Endothelial cell of umbilical vein (primary cell): ENCODE results near the gene PSMB5. TPM values are rescaled to one million over a fixed set of nuclear protein-coding genes. Genes with fewer than 3 reads are reported as not detected.

Source experiments
- BruUV-seq: library from RNA; stranded (reverse); fragments of 400-500 nt; replicated peaks from 2 replicates; lab custom pipeline; 2021; lab: Mats Ljungman, UMichigan
- CTCF ChIA-PET: fragments of 300-600, 350-600 bp; sonication (Branson Sonifier 250); formaldehyde crosslinking; loops from one replicate; lab custom pipeline; 2021; ENCODE audit warnings: antibody characterized with exemption, inconsistent platforms; lab: Charles Lee
- POLR2A ChIA-PET: fragments of 300-600, 350-600 bp; sonication (Branson Sonifier 250); formaldehyde crosslinking; loops from one replicate; lab custom pipeline; 2021; ENCODE audit warnings: antibody characterized with exemption, inconsistent platforms; lab: Charles Lee
- DNase-seq: peaks from one replicate; pipeline ENCODE4 v3.0.0-alpha.2; 2011; ENCODE audit warnings: low read depth, low spot score
- FAIRE-seq: peaks from 2 replicates; lab custom pipeline; 2011; peaks lifted over from hg19 to GRCh38; lab: Jason Lieb, UNC
- H2AFZ ChIP-seq: 2 replicates; pipeline ENCODE4 v1.6.0; 2012; ENCODE audit warnings: low read depth, low read length, control low read depth, inconsistent platforms
- H3K27ac ChIP-seq: 2 replicates; pipeline ENCODE4 v1.5.1; 2011; ENCODE audit warnings: low read depth, mild to moderate bottlenecking, control low read depth, low read length, moderate library complexity; ENCODE audit not compliant: insufficient read depth
- H3K27me3 ChIP-seq, 2 experiments: 2 replicates each; pipeline versions ENCODE4 v1.6.0 to v1.6.1; 2011; ENCODE audit warnings: low read length in 2 of 2, mixed read lengths in 1 of 2; ENCODE audit not compliant: control insufficient read depth in 2 of 2, insufficient read depth in 2 of 2
- H3K36me3 ChIP-seq, 2 experiments: 2 replicates in 1 of 2; 3 replicates in 1 of 2; pipeline ENCODE4 v1.5.1; 2011; ENCODE audit warnings: low read length in 2 of 2, mild to moderate bottlenecking in 1 of 2, moderate library complexity in 1 of 2; ENCODE audit not compliant: control insufficient read depth in 2 of 2, insufficient read depth in 2 of 2; ENCODE audit errors: extremely low read depth in 1 of 2
- H3K4me1 ChIP-seq: 3 replicates; pipeline ENCODE4 v1.5.1; 2011; ENCODE audit warnings: mild to moderate bottlenecking, low read length; ENCODE audit not compliant: control insufficient read depth, insufficient read depth; ENCODE audit errors: extremely low read depth
- H3K4me2 ChIP-seq: 2 replicates; pipeline ENCODE4 v1.6.1; 2011; ENCODE audit warnings: low read length, control low read depth, mixed read lengths; ENCODE audit not compliant: insufficient read depth
- H3K4me3 ChIP-seq, 3 experiments: fragments of 200-600 bp in 1 of 3; sonication (generic), shearing (Covaris generic) in 1 of 3; replicated peaks in 1 of 3; 2 replicates each; pipeline ENCODE4 v1.5.1; 2011 to 2016; ENCODE audit warnings: control low read depth in 3 of 3, low read length in 3 of 3, mild to moderate bottlenecking in 2 of 3, inconsistent platforms in 1 of 3, low read depth in 1 of 3, moderate library complexity in 1 of 3; ENCODE audit not compliant: insufficient read depth in 1 of 3
- H3K79me2 ChIP-seq: 2 replicates; pipeline ENCODE4 v1.6.0; 2012; ENCODE audit warnings: low read length, inconsistent platforms; ENCODE audit not compliant: control insufficient read depth, insufficient read depth
- H3K9ac ChIP-seq: replicated peaks from 2 replicates; pipeline ENCODE3; 2011; ENCODE audit warnings: low read length, control low read depth; ENCODE audit not compliant: insufficient read depth; ENCODE audit errors: extremely low read depth
- H3K9me1 ChIP-seq: replicated peaks from 3 replicates; pipeline ENCODE4 v1.6.0; 2011; ENCODE audit warnings: mild to moderate bottlenecking, low read length; ENCODE audit not compliant: control insufficient read depth, insufficient read depth; ENCODE audit errors: extremely low read depth
- H3K9me3 ChIP-seq: replicated peaks from 2 replicates; pipeline ENCODE4 v1.5.1; 2012; ENCODE audit warnings: low read length, inconsistent platforms; ENCODE audit not compliant: control insufficient read depth, insufficient read depth
- H4K20me1 ChIP-seq: replicated peaks from 2 replicates; pipeline ENCODE3; 2011; ENCODE audit warnings: mild to moderate bottlenecking, low read length; ENCODE audit not compliant: control insufficient read depth, insufficient read depth; ENCODE audit errors: extremely low read depth
- EZH2 ChIP-seq: IDR thresholded peaks from 2 replicates; pipeline ENCODE4 v1.6.1; 2012; ENCODE audit warnings: borderline replicate concordance, low read depth, mild to moderate bottlenecking, moderate library complexity, low read length, inconsistent platforms; ENCODE audit not compliant: severe bottlenecking
- FOS ChIP-seq: IDR thresholded peaks from 2 replicates; pipeline ENCODE4 v1.6.1; 2011; ENCODE audit warnings: mild to moderate bottlenecking, low read length, moderate library complexity, borderline replicate concordance; ENCODE audit not compliant: insufficient read depth
- GATA2 ChIP-seq: IDR thresholded peaks from 2 replicates; pipeline ENCODE4 v1.7.0; 2011; ENCODE audit warnings: low read depth, mild to moderate bottlenecking, moderate library complexity, mixed read lengths, low read length; ENCODE audit not compliant: insufficient read length, insufficient read depth
- JUN ChIP-seq: IDR thresholded peaks from 2 replicates; pipeline ENCODE4 v1.6.1; 2011; ENCODE audit warnings: borderline replicate concordance, low read depth; ENCODE audit not compliant: insufficient read length, insufficient read depth
- MYC ChIP-seq: IDR thresholded peaks from one replicate; pipeline ENCODE4 v1.6.1; 2011; ENCODE audit warnings: mild to moderate bottlenecking, low read depth, low read length
- POLR2A ChIP-seq: IDR thresholded peaks from 2 replicates; pipeline ENCODE4 v1.6.1; 2012; ENCODE audit warnings: low read depth, mild to moderate bottlenecking, control low read depth, low read length
- POLR2AphosphoS5 ChIP-seq: IDR thresholded peaks from 2 replicates; pipeline ENCODE4 v1.6.1; 2012; ENCODE audit warnings: low read depth, mild to moderate bottlenecking, control low read depth, low read length, moderate library complexity; ENCODE audit not compliant: insufficient read depth
- dilution Hi-C: fragments of 300-500 bp; cut with MboI; formaldehyde crosslinking; loops from one replicate; pipeline ENCODE4 v1.15.0; 2019; ENCODE audit warnings: low sequenced_read_pairs; ENCODE audit not compliant: extremely low pct_ligation_motif_present
- intact Hi-C: fragments of 100-400 bp; cut with micrococcal nuclease; formaldehyde crosslinking; loops from one replicate; pipeline ENCODE4 v1.10.0; 2022
- polyA plus RNA-seq, 4 experiments: library from polyadenylated mRNA; depleted of rRNA in 3 of 4; stranded (reverse) in 3 of 4; unstranded in 1 of 4; fragments of >200 nt; gene quantifications; 2 replicates each; pipeline versions ENCODE4 v1.2.1 to v1.2.3, GENCODE V29; 2011 to 2012; ENCODE audit warnings: missing spikeins in 1 of 4
- total RNA-seq: library from RNA; stranded (reverse); gene quantifications from 2 replicates; pipeline ENCODE4 v1.2.3, GENCODE V29; 2021
- TF ChIP-seq, protein P1 (sequence below): IDR thresholded peaks from 2 replicates; pipeline ENCODE4 v1.6.1; 2011; ENCODE audit not compliant: insufficient read depth, insufficient read length
- TF ChIP-seq, protein P2 (sequence below), 2 donors: IDR thresholded peaks; 1 replicate in 1 of 2; 2 replicates in 1 of 2; pipeline ENCODE4 v1.5.1; 2011; ENCODE audit warnings: low read length in 2 of 2, mild to moderate bottlenecking in 2 of 2, moderate library complexity in 2 of 2, control low read depth in 1 of 2, inconsistent platforms in 1 of 2, low read depth in 1 of 2; ENCODE audit not compliant: insufficient read depth in 1 of 2; ENCODE audit errors: extremely low read depth in 1 of 2

Gene PSMB5
- total and polyA plus RNA-seq, 2 donors (not counting 3 experiments of a cell fraction or from before 2014, with no cell fraction given), result 236 to 464 TPM

DNA sequence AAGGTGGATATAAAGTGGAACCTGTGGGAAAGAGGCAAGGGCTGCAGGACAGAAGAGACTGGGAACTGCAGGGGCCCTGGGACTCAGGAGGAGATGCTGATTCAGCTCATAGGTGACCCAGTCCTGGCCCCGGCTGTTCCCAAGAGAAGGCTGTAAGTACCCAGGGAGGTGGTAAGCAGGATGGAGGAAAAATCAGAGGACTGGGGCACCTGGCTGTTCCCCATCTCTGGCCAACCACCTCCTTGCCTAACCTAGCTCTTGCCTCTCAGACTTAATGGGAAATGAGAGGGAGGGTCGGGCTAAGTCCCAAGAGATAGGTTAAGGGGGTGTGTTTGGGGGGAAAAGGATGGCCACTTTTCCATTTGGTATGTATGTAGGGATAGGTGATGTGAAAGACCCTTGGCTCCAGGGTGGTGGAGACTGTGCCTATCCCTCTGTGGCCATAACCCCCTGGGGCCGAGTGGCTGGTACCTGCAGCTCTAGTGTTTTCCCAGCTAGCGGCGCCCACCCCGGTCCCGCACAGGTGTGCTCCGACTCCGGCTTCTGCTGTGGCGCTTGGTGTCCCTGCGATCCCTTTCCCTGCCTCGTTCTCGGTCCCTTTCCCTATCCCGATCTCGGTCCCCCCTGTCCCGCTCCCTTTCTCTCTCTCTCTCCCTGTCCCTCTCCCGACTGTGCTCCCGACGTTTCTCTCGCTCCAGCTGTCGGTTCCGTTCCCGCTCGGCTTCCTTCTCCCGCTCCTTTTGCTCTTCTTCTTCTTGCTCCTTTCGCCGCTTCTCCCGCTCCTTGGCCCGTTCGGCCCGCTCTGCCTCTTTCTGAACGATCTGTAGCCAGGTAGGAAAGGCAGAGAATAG is 24.2 kb upstream of the PSMB5 start:
- BruUV-seq, result TSS peak; percentile 47

More for the DNA sequence above, 24.2 kb upstream of the PSMB5 start:
- Histone ChIP-seq H3K9me1 (no peaks in the 10 kb centered on the region), H3K9ac (no peak overlapping the region), H3K27me3 (no peaks in the 10 kb centered on the region), H3K9me3 (no peaks in the 10 kb centered on the region), H2AFZ (no peak overlapping the region), H4K20me1 (no peaks in the 10 kb centered on the region), H3K36me3 (peaks cover 30% of the 10 kb centered on the region in 2 experiments), H3K27ac (no peak overlapping the region), H3K4me3 (no peak overlapping the region), H3K4me1 (peaks cover 39% of the 10 kb centered on the region), H3K79me2 (peaks cover 3% of the 10 kb centered on the region), H3K4me2 (no peak overlapping the region)
- CTCF ChIA-PET, result interaction anchor here (0.8 to 13.4 kb wide), 25 partner anchors 10 to 503 kb away, joined by 3 to 1071 read pairs (median 7); partner anchors contain the start of genes ACIN1, AJUBA, C14orf119 and HAUS4
- DNase-seq, result no peak
- FAIRE-seq, result no peak
- no peak for TF ChIP-seq POLR2A
- TF ChIP-seq MYC, result no peak
- no peak for TF ChIP-seq JUN
- TF ChIP-seq GATA2, result no peak
- TF ChIP-seq FOS, result no peak
- TF ChIP-seq EZH2, result no peak
- TF ChIP-seq POLR2AphosphoS5, result no peak
- TF ChIP-seq, protein P1, sequence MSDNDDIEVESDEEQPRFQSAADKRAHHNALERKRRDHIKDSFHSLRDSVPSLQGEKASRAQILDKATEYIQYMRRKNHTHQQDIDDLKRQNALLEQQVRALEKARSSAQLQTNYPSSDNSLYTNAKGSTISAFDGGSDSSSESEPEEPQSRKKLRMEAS, result no peak
- TF ChIP-seq, protein P2, sequence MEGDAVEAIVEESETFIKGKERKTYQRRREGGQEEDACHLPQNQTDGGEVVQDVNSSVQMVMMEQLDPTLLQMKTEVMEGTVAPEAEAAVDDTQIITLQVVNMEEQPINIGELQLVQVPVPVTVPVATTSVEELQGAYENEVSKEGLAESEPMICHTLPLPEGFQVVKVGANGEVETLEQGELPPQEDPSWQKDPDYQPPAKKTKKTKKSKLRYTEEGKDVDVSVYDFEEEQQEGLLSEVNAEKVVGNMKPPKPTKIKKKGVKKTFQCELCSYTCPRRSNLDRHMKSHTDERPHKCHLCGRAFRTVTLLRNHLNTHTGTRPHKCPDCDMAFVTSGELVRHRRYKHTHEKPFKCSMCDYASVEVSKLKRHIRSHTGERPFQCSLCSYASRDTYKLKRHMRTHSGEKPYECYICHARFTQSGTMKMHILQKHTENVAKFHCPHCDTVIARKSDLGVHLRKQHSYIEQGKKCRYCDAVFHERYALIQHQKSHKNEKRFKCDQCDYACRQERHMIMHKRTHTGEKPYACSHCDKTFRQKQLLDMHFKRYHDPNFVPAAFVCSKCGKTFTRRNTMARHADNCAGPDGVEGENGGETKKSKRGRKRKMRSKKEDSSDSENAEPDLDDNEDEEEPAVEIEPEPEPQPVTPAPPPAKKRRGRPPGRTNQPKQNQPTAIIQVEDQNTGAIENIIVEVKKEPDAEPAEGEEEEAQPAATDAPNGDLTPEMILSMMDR (IDR thresholded peaks at IDR 0.05; ENCODE audit: extremely low read depth in 1 of 2, insufficient read depth in 1 of 2, low read depth in 1 of 2, low read length in 2 of 2), result no peak
- dilution Hi-C loops (no loop called here), intact Hi-C loops (loop anchor here (1.0 to 10.0 kb wide), 6 partner anchors 65 to 502 kb away; partner anchors contain the start of genes MRPL52 and PRMT5)
- POLR2A ChIA-PET, result interaction anchor here (1.0 to 1.6 kb wide), 6 partner anchors 12 to 77 kb away, joined by 3 to 13 read pairs (median 6); partner anchors contain the start of genes AJUBA and PSMB5
